ENCODE measurements around the gene NT5DC3.
"Not testable (repeated sequence)": the region's sequence is repeated elsewhere in the genome, so short reads cannot be mapped to it uniquely, and the experiment has no call there.

Gene NT5DC3

DNA sequence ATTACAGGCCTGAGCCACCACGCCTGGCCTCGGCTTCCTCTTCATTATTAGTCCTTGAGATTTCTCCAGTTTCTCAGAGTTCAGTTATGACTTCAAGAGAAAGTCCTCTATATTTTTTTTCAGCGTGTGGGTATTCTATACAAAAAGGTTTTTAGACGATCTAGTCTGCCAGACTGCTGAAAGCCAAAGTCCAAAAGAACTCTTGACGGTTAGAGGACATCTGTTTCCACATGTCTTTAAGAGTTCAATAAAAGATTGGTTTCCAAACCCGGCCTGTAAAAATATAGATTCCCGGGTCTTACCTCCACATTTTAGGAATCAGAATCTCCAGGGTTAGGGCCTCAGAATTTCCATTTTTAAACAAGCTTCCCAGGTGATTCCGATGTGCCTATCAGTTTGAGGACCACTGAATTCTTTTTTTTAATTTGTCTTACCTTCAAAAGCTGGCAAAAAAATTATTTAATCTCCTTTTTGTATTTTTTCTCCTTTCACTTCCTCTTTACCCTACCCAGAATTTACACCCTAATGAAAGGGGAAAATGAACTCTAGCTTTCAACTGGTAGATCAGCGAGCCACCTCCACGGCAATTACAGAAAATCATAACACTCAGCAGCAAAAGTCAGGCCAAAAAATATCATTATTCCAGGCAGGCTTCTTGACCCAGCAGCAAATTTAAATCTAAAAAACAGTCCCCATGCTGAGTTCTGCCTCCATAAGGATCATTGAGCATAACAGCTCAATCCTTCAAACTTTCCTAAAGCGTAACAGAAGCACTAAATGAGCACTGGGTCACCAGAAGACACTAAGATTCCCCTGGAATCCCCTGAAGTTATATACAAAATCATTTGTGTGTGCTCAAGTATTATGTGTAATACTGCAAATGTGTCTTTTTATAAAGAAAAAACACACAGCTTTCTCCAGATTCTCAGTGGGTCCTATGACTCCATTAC, 8.7 kb downstream of the NT5DC3 start:
- DNase-seq = no peak

DNA sequence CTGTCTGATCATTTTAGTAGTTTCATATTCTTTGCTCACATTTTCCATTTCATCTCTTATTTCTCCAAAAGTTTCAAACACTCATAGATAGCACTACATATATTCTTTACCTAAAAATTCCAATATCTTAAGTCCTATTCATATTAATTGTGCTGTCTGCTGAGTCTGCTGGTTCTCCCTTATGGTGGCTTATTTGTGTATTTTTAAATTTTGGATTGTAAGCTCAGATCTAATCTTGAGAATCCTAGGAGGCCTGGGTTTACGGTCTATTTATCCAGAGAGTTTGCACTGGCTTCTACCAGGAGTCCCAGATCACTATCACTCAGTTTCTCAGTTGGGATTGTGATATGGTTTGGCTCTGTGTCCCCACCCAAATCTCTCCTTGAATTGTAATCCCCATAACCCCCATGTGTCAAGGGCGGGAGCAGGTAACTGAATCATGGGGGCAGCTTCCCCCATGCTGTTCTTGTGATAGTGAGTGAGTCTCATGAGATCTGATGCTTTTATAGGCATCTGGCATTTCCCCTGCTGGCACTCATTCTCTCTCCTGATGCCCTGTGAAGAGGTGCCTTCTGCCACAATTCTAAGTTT, 10.2 kb downstream of the NT5DC3 start:
- no peak for DNase-seq

DNA sequence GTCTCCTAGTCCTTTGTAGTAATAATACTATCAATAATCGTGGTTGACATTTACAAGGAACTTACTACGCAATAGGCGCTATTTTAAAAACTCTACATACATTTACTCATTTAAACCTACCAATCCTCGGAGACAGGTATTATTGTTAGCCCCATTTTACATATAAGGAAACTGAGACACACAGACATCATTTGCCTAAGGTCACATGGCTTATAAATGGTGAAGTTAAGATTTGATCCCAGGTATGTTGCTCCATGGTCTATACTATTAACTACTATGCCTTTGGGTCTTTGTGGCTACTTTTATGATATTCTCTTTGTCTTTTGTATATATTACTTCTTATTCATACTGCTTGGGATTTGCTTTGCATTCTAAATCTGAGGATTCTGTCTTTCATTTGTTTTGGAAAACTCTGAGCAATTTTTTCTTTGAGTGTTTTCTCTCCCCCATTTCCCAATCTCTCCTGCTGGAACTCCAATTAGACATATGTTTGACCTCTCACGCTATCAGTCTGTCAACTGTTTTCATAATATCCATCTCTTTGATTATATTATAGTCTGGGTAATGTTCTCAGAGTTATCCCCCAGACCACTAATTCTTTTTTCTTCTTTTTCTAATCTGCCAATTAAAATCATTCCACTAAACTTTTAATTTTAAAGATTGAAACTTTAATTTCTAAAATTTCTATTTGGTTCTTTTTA, 10.9 kb downstream of the NT5DC3 start:
- no peak for DNase-seq

- no peak for DNase-seq
These were observed 11.9 kb downstream of the NT5DC3 start for GRCh38 chr12:103829092-103829491.

DNA sequence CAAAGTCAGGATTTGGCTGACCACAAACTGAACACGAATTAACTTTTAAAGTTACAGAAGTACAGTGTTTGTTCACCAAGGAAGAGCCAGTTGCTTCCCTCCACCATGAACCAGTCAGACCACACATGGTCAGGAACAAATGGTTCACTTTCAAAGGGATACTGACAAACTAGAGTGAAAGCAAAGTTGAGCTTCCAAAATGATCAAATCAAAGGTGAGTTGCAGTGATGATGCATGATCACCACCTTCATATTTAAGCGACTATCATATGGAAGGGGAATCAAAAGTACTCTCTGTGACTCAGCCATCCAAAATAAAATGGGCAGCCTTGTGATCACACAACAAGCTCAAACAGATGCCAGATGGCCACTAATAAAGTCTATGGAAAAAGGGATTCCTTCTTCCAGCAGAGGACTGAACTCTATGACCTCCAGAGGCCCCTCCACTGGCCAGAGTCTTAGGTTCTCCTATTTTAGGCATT, 13.1 kb downstream of the NT5DC3 start:
- no peak for DNase-seq

DNA sequence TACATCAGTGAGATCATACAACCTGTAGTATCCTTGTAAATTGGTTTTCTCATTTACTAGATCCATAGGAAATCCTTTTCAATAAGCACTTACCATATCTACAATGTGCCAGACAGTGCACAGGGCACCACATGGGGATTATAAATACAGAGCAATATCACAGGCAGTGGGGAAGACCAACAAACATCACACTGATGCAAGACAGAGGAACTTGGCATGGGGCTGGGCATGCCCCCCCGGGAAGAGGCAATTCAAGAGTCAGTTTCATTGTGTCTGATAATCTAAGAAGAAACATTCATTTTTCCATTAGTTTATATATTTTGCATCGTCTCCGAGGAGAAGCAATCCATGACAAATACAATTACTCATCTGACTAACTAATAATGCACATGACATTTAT, 16.2 kb downstream of the NT5DC3 start:
- no peak for DNase-seq

- no peak for DNase-seq
These were observed 16.7 kb downstream of the NT5DC3 start for GRCh38 chr12:103824290-103824689.

- no peak for DNase-seq
These were observed 17.2 kb downstream of the NT5DC3 start for GRCh38 chr12:103823871-103824270.

DNA sequence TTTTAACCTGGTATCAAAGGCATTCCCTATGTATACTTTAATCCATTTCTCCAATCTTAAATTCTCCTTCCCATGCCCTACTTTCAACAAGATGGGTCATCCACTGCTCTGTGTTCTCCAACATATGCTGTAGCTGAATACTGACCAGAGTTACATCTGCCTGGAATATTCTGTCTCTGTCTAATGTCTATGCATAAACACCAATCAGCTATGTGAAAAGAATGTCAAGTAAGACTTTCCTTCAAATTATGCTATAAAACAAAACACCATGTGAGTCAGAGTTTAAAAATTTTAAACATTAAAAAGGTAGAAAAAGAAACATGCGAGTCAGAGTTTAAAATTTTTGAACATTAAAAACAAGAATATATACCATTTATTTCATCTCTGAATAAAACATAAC, 19.3 kb downstream of the NT5DC3 start:
- DNase-seq = no peak

DNA sequence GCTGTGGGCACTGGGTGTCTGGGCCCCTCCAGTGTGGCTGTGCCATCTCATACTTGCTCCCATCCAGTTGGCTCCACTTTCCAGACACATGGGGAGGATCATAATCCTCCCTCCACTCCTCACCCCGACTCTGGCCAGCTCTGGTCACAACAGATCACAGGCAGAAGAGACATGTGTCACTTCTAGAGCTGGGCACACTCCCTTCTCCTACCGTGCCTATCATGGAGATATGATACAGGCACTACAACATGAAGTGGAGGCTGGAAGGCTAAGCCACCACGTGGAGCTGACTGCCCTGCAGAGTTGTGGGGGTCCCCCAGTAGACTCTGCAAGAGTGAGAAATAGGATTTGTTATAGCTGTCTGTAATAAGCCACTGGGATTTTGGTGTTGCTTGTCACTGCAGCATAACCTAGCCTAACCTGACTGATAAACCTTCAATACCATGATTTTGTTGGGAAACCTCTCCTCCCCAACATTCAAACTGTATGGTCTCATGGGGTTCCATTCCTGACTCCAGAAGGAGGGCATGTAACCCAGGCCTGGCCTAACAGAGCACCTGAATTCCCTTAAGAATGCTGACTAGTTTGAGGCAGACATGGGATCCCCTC, 20.0 kb downstream of the NT5DC3 start:
- no peak for DNase-seq

DNA sequence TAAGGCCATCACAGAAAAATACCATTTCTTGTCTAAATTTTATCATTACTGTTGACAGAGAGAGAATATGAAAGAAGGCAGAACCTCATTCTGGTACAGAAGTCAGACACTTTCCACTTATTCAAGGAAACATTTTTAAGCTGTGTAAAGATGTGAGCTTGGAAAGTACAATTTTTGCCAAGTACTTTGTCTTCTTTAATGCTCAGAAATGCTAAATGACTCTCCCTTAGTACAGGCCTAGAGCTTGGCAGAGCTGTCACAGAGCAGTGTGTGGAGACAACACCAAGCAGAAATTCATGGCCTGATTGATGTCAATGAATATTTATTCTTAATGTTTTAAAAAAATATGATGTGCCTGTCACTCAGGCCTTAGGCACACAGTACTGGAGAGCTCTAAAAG, 20.7 kb downstream of the NT5DC3 start:
- DNase-seq = no peak

DNA sequence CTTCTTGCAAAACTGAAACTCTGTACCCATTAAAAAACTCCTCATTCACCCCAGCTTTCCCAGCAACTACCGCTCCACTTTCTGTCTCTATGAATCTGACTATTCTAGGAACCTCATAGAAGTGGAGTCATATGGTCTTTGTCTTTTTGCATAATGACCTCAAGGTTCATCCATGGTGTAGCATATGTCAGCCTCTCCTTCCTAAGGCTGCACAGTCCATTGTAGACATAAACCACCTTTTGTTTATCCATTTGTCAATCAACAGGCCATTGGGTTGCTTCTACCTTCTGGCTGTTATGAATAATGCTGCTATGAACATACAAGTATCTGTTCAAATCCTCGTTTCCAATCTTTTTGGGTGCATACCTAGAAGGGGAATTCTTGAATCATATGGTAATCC, 21.1 kb downstream of the NT5DC3 start:
- no peak for DNase-seq

DNA sequence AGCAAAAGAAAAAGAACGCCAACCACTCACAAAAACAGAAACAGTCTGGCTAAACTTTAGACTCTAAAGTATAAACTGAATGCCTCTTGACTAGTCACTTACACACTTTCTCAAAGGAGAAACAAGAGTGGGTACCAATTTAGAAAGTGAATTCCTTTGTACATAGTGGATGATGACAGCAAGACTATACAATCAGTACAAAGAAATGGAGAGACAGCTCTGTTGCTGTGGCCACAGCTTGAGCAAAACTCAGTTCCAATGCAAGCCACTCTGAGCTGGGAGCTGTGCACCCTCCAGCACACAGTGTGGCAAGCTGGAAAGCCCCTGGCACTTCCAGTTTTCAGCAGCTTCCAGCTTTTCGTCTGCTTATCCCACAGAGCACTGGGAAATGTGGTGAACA, 21.7 kb downstream of the NT5DC3 start:
- no peak for DNase-seq

DNA sequence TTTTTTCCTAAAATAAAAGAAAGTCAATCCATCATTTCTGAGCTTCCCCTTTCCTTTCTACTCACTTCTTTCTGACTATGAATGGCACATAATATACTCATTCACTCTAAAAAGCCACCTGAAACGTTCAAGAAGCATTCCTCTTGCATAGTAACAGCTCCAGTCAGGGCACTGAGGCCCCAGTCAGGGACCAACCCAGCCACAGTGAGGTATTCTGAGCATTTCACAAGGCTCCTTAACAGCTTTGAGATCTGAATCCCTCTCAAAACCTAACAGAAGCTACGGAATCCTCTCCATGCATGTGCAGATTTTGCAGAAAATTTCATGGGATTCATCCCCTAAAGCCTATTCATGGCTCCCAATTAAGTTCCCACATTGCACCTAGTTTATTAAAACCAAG, 23.2 kb downstream of the NT5DC3 start:
- no peak for DNase-seq

DNA sequence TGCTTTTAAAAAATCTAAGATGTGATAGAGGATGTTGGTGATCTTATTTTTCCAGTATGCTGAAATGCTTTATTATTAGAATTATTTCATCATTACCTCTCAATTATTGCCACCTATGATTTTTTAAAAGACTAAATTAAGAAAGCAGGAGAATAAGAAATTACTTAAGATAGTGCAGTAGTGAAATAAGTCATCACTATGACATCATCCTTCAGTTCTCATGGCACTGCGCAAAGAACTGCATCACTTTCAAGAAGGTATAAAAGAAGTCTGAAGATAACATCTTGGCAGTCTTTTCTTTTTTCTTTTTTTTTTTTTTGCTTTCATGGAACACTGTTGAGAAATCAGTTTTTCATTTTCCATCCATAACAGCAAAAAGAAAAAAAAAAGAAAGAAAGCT, 24.4 kb downstream of the NT5DC3 start:
- DNase-seq = no peak

DNA sequence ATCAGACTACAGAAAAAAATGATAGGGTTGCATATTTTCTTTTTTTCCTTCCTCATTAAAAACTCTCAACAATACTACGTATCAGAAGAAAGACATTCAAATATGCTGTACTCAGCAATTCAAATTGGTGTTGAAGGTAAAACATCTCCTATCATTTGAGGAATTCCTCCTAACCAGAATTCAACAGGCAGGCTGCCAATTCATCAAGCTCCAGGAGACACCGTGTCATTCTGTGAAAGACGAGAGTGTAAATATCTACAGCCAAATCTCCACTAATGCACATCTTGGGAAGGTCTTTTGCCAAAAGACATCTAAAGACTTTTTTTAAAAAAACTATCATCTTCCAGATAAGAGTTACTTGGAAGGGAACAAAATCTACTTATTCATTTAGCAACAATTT, 26.6 kb downstream of the NT5DC3 start:
- DNase-seq = no peak

- DNase-seq = no peak
These were observed 27.1 kb downstream of the NT5DC3 start for GRCh38 chr12:103813949-103814348.

GRCh38 chr12:103813426-103813825, 27.6 kb downstream of the NT5DC3 start:
- no peak for DNase-seq

DNA sequence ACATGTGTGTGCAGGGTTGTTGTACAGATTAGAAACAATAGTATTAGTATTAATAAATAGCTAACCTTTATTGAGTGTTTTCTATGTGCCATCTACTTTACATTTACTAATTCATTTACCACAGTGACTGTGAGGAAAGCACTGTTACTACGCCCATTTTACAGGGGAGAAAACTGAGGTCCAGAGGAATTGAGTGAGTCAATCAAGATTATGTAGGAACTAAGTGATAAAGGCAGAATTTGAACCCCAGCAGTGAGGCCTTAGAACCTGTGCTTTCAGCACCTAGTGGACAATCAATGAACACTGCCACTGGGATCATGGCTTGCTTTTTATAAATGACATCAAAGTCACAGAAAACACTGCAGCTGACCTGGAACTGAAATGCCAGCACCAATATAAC, 28.2 kb downstream of the NT5DC3 start:
- DNase-seq = no peak

DNA sequence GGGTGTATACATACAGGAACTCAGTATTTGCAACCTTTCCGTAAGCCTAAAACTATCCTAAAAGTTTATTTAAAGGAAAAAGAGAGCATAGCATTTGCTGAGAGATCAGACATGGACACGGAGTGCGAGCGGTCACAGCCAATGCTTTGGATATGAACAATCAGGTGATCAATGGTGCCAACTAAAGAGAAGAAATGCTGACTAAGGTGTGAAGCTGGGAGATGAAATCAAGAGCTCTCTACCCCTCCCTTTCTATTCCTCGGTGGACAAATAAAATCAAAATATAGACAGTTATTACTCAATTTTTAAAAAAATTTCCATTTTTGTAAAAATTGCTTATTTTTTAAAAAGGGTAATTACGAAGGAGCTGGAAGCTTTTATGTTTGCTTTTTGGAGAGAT, 29.2 kb downstream of the NT5DC3 start:
- DNase-seq = no peak

DNA sequence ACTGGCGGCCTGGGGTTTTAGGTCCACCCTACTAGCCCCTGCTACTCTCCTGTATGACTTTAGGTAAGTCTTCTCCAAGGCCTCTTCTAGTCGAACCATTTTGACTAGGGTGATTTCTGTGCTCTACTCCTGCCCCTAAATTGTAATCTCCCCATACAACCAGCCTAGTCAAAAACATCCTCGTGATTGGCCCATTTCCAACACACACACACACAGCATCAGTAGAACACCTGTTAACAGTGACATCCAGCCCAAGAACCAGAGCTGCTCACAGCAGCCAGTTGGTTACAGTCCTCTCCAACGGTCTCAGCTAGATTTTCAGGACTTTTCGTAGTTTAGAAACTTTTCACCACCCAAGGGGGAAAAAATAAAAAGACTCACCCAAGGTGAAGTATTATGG, 30.9 kb downstream of the NT5DC3 start:
- no peak for DNase-seq

DNA sequence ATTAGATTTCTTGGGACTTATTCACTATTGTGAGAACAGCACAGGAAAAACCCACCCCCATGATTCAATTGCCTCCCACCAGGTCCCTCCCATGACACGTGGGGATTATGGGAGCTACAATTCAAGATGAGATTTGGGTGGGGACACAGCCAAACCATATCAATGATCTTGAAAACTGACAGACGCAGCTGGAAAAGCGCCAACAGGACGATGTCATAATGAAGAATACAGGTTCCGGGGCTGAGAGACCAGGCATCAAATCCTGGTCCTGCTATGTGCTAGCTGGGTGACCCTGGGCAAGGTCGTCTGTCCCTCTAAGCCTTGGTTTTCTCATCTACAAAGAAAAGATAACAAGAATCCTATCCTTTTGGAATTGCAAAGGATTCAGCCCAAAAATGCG, 31.4 kb downstream of the NT5DC3 start:
- not testable (repeated sequence) for DNase-seq

DNA sequence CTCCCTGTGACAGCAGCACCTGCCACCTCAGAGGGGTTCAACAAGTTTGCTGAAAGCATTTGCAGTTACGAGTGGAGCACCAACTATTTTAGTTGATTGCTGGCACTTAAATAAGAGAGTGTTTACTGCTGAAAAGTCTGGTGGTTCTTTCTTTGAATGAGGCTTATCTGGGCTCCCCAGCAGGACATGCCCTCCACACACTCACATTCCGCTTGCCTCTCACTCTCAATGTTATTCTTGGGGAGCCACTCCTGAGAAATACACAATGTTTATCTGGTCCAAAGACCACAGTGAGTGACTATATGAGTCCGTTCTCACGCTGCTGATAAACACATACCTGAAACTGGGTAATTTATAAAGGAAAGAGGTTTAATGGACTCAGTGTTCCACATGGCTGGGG, 31.9 kb downstream of the NT5DC3 start:
- DNase-seq = no peak

All from NCI-H1092 (cell line).